Measurements from ENCODE around the gene KLHL26. TPM values are rescaled to one million over a fixed set of nuclear protein-coding genes. Genes with fewer than 3 reads are reported as not detected.

The KLHL26 gene
- total and polyA plus RNA-seq, 9 of the 15 experiments (the other 6 are each of a cell fraction or from before 2014, with no cell fraction given): 0.13 to 13.3 (median 1.4) TPM

DNA sequence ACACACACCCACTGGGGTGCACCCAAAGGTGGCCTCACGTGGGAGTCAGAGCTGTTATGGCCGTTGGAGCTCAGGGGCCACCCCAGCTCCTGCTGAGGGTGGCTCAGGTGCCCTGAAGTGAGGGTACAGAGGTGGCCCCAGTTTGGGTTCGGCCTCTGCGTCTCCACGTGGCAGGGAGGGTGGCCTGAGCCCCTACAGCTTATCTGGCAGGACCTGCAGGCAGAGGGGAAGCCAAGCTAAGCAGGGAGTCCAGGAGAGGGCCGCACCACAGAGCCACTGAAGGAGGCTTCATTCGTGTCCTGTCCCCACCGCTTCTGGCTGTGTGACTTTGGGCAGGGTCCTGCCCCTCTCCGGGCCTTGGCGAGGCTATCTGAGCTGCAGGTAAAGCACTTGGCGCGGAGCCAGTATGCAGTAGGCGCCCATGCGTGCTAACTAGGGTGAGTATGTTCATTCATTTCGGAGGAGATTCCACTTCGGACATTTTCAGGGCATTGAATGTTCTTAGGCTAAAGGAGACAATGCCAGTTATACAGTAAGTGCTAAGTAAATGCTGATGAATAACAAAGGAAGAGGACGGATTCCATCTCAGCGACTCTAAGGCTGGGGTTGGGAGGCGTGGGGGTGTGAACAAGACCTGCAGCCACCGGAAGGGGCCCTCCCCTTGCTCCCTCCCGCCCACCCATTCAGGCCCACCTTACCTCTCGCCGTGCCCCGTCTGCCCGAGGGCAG, 43.3 kb upstream of the KLHL26 start (continued):
- TF ChIP-seq RBBP5 (IDR thresholded peaks at IDR 0.05; ENCODE audit: borderline replicate concordance, insufficient read depth, low read length, poor library complexity, severe bottlenecking): peak; percentile 28
- TF ChIP-seq POLR2G (IDR thresholded peaks at IDR 0.05; ENCODE audit: low read depth, low read length): peak; percentile 50; the same call in 1 of the 2 replicates
- no peak for TF ChIP-seq IFI16 (CRISPR knock-in tag; IDR thresholded peaks at IDR 0.05)
- peak; percentile 39 for TF ChIP-seq ZFP36 (IDR thresholded peaks at IDR 0.05; ENCODE audit: low read depth, low read length, partially characterized antibody)
- TF ChIP-seq NFE2L1 (tag; IDR thresholded peaks at IDR 0.05; ENCODE audit: borderline replicate concordance, low read depth): no peak
- no peak for TF ChIP-seq NCOA1 (IDR thresholded peaks at IDR 0.05; ENCODE audit: low read depth)
- TF ChIP-seq HMGN3 (IDR thresholded peaks at IDR 0.05; ENCODE audit: borderline replicate concordance, extremely low read depth, insufficient read length, low read depth, low read length): no peak
- peak; percentile 96 for TF ChIP-seq NFIC (IDR thresholded peaks at IDR 0.05)
- TF ChIP-seq, protein P1, sequence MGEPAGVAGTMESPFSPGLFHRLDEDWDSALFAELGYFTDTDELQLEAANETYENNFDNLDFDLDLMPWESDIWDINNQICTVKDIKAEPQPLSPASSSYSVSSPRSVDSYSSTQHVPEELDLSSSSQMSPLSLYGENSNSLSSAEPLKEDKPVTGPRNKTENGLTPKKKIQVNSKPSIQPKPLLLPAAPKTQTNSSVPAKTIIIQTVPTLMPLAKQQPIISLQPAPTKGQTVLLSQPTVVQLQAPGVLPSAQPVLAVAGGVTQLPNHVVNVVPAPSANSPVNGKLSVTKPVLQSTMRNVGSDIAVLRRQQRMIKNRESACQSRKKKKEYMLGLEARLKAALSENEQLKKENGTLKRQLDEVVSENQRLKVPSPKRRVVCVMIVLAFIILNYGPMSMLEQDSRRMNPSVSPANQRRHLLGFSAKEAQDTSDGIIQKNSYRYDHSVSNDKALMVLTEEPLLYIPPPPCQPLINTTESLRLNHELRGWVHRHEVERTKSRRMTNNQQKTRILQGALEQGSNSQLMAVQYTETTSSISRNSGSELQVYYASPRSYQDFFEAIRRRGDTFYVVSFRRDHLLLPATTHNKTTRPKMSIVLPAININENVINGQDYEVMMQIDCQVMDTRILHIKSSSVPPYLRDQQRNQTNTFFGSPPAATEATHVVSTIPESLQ (CRISPR knock-in tag; IDR thresholded peaks at IDR 0.05): no peak
- TF ChIP-seq ELF1 (tag; IDR thresholded peaks at IDR 0.05): no peak
- TF ChIP-seq, protein P2, sequence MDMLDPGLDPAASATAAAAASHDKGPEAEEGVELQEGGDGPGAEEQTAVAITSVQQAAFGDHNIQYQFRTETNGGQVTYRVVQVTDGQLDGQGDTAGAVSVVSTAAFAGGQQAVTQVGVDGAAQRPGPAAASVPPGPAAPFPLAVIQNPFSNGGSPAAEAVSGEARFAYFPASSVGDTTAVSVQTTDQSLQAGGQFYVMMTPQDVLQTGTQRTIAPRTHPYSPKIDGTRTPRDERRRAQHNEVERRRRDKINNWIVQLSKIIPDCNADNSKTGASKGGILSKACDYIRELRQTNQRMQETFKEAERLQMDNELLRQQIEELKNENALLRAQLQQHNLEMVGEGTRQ (CRISPR knock-in tag; IDR thresholded peaks at IDR 0.05): no peak
- TF ChIP-seq ZKSCAN8 (CRISPR knock-in tag; IDR thresholded peaks at IDR 0.05): peak; percentile 96
- TF ChIP-seq, protein P3, sequence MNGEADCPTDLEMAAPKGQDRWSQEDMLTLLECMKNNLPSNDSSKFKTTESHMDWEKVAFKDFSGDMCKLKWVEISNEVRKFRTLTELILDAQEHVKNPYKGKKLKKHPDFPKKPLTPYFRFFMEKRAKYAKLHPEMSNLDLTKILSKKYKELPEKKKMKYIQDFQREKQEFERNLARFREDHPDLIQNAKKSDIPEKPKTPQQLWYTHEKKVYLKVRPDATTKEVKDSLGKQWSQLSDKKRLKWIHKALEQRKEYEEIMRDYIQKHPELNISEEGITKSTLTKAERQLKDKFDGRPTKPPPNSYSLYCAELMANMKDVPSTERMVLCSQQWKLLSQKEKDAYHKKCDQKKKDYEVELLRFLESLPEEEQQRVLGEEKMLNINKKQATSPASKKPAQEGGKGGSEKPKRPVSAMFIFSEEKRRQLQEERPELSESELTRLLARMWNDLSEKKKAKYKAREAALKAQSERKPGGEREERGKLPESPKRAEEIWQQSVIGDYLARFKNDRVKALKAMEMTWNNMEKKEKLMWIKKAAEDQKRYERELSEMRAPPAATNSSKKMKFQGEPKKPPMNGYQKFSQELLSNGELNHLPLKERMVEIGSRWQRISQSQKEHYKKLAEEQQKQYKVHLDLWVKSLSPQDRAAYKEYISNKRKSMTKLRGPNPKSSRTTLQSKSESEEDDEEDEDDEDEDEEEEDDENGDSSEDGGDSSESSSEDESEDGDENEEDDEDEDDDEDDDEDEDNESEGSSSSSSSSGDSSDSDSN (IDR thresholded peaks at IDR 0.05; ENCODE audit: borderline replicate concordance in 1 of 2, low read depth in 2 of 2, low read length in 2 of 2): no peak
- no peak for TF ChIP-seq SREBF2 (CRISPR knock-in tag; IDR thresholded peaks at IDR 0.05)
- TF ChIP-seq EP400 (IDR thresholded peaks at IDR 0.05): peak; percentile 27; the same call in 1 of the 2 replicates
- TF ChIP-seq ZNF707 (CRISPR knock-in tag; conservative IDR thresholded peaks at IDR 0.05): no peak
- TF ChIP-seq TBP (optimal IDR thresholded peaks at IDR 0.05; ENCODE audit: low read depth, low read length): no peak
- no peak for TF ChIP-seq BDP1 (IDR thresholded peaks at IDR 0.05; ENCODE audit: insufficient read depth, insufficient read length)
- TF ChIP-seq MYNN (IDR thresholded peaks at IDR 0.05): 0 out of 2 replicates have a peak, but pooled peaks have one; percentile 18
- TF ChIP-seq MYNN (CRISPR knock-in tag; IDR thresholded peaks at IDR 0.05): no peak
- TF ChIP-seq KDM5B (IDR thresholded peaks at IDR 0.05; ENCODE audit: insufficient replicate concordance, low read depth, low read length): peak; percentile 29
